Measurements from ENCODE around the gene ZHX3. TPM values are rescaled to one million over a fixed set of nuclear protein-coding genes. Genes with fewer than 3 reads are reported as not detected.

ZHX3 gene
- total and polyA plus RNA-seq, 2 of the 4 experiments (the other 2 are of a cell fraction), result 25.0 to 28.0 TPM

DNA sequence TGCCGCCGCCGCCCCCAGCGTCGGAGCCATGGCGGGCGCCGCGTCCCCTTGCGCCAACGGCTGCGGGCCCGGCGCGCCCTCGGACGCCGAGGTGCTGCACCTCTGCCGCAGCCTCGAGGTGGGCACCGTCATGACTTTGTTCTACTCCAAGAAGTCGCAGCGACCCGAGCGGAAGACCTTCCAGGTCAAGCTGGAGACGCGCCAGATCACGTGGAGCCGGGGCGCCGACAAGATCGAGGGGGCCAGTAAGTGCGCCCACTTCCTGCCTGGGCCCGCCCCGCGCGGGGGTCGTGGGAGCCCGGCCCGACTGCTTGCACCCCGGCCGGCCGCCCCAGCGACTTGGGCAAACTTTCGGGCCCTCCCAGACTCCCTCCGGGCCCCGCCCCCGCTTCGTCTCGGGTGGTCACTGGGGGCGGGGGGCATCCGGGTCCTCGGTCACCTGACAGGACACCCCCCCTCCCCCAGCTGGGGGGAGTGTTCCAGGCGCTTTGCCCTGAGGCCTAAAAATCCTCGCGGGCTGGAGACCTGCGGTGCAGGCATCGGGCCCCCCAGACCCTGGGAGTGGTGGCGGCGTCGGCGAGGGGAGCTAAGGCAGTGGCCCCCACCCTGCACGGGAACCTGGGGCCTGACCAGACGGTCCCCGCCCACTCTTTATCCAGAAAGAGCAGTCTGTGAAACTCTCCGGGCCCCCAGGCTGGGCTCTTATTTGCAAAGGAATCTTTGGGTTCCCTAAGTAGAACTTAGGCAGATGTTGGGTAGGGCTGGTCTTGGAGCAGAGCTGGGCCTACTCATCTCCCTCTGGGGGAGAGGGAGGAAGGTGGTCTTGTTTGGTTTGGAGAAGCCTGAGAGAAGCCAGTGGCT lies 179.7 kb downstream of the ZHX3 start:
- intact Hi-C loops (cut with micrococcal nuclease) (loop anchor here (1.0 to 5.0 kb wide), 3 partner anchors 94 to 554 kb away; no protein-coding TSS in a partner anchor), in situ Hi-C loops (cut with MboI; ENCODE audit: low sequenced_read_pairs) (no loop called here), dilution Hi-C loops (cut with HindIII; ENCODE audit: low sequenced_read_pairs, unreplicated experiment) (no loop called here)
- CTCF ChIA-PET, result interaction anchor here (1.0 kb wide), 2 partner anchors 95 to 203 kb away, joined by 3 to 4 read pairs; partner anchors contain the start of gene LPIN3
- Histone ChIP-seq H4K8ac (ENCODE audit: low read depth in 2 of 2, low read length in 2 of 2) (peak overlapping the region; percentile 60 to 68; a peak in 3 of 4 replicates), H3K4me3 (ENCODE audit: insufficient read depth, low read depth, low read length) (peak overlapping the region; percentile 98), H3K14ac (replicated peaks; ENCODE audit: low read depth, low read length) (peak overlapping the region; percentile 81), H3K9me3 (ENCODE audit: control insufficient read depth, insufficient read depth, low read length) (no peaks in the 10 kb centered on the region), H2BK5ac (ENCODE audit: low read depth, low read length, poor library complexity, severe bottlenecking) (peak overlapping the region; percentile 46), H2AK9ac (replicated peaks; ENCODE audit: low read depth, low read length, poor library complexity) (peak overlapping the region; percentile 85), H4K5ac (ENCODE audit: low read depth, low read length) (peak overlapping the region; percentile 30), H3K4me2 (ENCODE audit: low read depth, low read length) (peak overlapping the region; percentile 89), H3K9me1 (ENCODE audit: insufficient read depth, low read length) (peaks cover 31% of the 10 kb centered on the region), H2BK20ac (ENCODE audit: low read depth, low read length) (no peak overlapping the region), H4K20me1 (ENCODE audit: insufficient read depth, low read length) (peaks cover 46% of the 10 kb centered on the region), H4K91ac (ENCODE audit: insufficient read depth, low read depth, low read length) (peak overlapping the region; percentile 60), H2AK5ac (ENCODE audit: low read depth, low read length) (peak overlapping the region; percentile 71), H2BK15ac (ENCODE audit: low read depth, low read length) (no peak overlapping the region), H2AFZ (replicated peaks; ENCODE audit: low read length, poor library complexity) (peak overlapping the region; percentile 94), H3K4me1 (ENCODE audit: control insufficient read depth, insufficient read depth, low read length) (peaks cover 22% of the 10 kb centered on the region), H3K36me3 (ENCODE audit: control insufficient read depth, insufficient read depth, low read length) (no peaks in the 10 kb centered on the region), H3K18ac (ENCODE audit: low read depth, low read length) (peak overlapping the region; percentile 31; the same call in 1 of the 2 replicates), H3K4ac (ENCODE audit: low read depth, low read length) (peak overlapping the region; percentile 85), H3K27me3 (ENCODE audit: control insufficient read depth, insufficient read depth, low read length) (no peaks in the 10 kb centered on the region), H3K27ac (ENCODE audit: insufficient read depth, low read length) (peak overlapping the region; percentile 82), H3K9ac (ENCODE audit: low read depth, low read length) (peak overlapping the region; percentile 78), H3K23ac (ENCODE audit: low read depth, low read length) (peak overlapping the region; percentile 61), H2BK120ac (ENCODE audit: low read depth, low read length) (no peak overlapping the region; the same call in 1 of the 2 replicates), H3K56ac (ENCODE audit: extremely low read depth, insufficient read depth, low read length) (peak overlapping the region; percentile 75), H3K79me1 (ENCODE audit: low read depth in 1 of 2, low read length in 2 of 2) (peaks cover 9 to 51% of the 10 kb centered on the region in 2 experiments)
- peak; percentile 52 for DNase-seq
- no TSS peak for BruUV-seq (replicated peaks)
- 0% methylated on average over 30 of the region's 66 CpGs; no CpG with 5 or more reads in 1 of the 2 experiments for WGBS, 2 experiments (ENCODE audit: extremely low coverage in 2 of 2, insufficient read length in 1 of 2)
- POLR2A ChIA-PET (ENCODE audit: unreplicated experiment), result interaction anchor here (0.6 kb wide), 1 partner anchor 184 kb away, joined by 3 read pairs; no protein-coding TSS in a partner anchor
- TF ChIP-seq, protein P1, sequence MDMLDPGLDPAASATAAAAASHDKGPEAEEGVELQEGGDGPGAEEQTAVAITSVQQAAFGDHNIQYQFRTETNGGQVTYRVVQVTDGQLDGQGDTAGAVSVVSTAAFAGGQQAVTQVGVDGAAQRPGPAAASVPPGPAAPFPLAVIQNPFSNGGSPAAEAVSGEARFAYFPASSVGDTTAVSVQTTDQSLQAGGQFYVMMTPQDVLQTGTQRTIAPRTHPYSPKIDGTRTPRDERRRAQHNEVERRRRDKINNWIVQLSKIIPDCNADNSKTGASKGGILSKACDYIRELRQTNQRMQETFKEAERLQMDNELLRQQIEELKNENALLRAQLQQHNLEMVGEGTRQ (IDR thresholded peaks at IDR 0.05; ENCODE audit: low read depth, low read length), result peak; percentile 75
- TF ChIP-seq, protein P2, sequence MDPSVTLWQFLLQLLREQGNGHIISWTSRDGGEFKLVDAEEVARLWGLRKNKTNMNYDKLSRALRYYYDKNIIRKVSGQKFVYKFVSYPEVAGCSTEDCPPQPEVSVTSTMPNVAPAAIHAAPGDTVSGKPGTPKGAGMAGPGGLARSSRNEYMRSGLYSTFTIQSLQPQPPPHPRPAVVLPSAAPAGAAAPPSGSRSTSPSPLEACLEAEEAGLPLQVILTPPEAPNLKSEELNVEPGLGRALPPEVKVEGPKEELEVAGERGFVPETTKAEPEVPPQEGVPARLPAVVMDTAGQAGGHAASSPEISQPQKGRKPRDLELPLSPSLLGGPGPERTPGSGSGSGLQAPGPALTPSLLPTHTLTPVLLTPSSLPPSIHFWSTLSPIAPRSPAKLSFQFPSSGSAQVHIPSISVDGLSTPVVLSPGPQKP (IDR thresholded peaks at IDR 0.05; ENCODE audit: borderline replicate concordance, low read depth, low read length), result no peak
- TF ChIP-seq POLR2A (IDR thresholded peaks at IDR 0.05; ENCODE audit: low read depth, low read length), result no peak
- no peak for TF ChIP-seq RFX5 (IDR thresholded peaks at IDR 0.05; ENCODE audit: low read depth, low read length)
- TF ChIP-seq, protein P3, sequence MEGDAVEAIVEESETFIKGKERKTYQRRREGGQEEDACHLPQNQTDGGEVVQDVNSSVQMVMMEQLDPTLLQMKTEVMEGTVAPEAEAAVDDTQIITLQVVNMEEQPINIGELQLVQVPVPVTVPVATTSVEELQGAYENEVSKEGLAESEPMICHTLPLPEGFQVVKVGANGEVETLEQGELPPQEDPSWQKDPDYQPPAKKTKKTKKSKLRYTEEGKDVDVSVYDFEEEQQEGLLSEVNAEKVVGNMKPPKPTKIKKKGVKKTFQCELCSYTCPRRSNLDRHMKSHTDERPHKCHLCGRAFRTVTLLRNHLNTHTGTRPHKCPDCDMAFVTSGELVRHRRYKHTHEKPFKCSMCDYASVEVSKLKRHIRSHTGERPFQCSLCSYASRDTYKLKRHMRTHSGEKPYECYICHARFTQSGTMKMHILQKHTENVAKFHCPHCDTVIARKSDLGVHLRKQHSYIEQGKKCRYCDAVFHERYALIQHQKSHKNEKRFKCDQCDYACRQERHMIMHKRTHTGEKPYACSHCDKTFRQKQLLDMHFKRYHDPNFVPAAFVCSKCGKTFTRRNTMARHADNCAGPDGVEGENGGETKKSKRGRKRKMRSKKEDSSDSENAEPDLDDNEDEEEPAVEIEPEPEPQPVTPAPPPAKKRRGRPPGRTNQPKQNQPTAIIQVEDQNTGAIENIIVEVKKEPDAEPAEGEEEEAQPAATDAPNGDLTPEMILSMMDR (conservative IDR thresholded peaks at IDR 0.05; ENCODE audit: low read depth, low read length), result no peak
- TF ChIP-seq SMC3 (IDR thresholded peaks at IDR 0.05; ENCODE audit: low read depth, low read length), result no peak
- no peak for TF ChIP-seq NFE2L2 (IDR thresholded peaks at IDR 0.05; ENCODE audit: low read depth, low read length)
- no peak for TF ChIP-seq CHD1 (IDR thresholded peaks at IDR 0.05; ENCODE audit: low read depth, low read length)
- TF ChIP-seq MAZ (IDR thresholded peaks at IDR 0.05; ENCODE audit: borderline replicate concordance, low read depth, low read length), result peak; percentile 77; the same call in 1 of the 2 replicates
- TF ChIP-seq MXI1 (IDR thresholded peaks at IDR 0.05; ENCODE audit: borderline replicate concordance, low read depth, low read length), result peak; percentile 32; the same call in 1 of the 2 replicates
- peak; percentile 57; the same call in 1 of the 2 replicates for TF ChIP-seq BHLHE40 (IDR thresholded peaks at IDR 0.05; ENCODE audit: low read depth, low read length)
- peak; percentile 4 for ATAC-seq (ENCODE audit: low read depth)
